GM18511 (cell line): ENCODE data around the gene SLC30A1.
"Not testable (repeated sequence)": the region's sequence is repeated elsewhere in the genome, so short reads cannot be mapped to it uniquely, and the experiment has no call there.

ENCODE experiments used
- ATAC-seq: cut with Tn5 transposase; IDR thresholded peaks from one replicate; pipeline ENCODE4 v1.9.1; 2021; ENCODE audit warnings: mild to moderate bottlenecking, moderate library complexity; ENCODE audit not compliant: unreplicated experiment

SLC30A1 gene, protein sequence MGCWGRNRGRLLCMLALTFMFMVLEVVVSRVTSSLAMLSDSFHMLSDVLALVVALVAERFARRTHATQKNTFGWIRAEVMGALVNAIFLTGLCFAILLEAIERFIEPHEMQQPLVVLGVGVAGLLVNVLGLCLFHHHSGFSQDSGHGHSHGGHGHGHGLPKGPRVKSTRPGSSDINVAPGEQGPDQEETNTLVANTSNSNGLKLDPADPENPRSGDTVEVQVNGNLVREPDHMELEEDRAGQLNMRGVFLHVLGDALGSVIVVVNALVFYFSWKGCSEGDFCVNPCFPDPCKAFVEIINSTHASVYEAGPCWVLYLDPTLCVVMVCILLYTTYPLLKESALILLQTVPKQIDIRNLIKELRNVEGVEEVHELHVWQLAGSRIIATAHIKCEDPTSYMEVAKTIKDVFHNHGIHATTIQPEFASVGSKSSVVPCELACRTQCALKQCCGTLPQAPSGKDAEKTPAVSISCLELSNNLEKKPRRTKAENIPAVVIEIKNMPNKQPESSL

GRCh38 chr1:211578640-211579439, at the start of gene SLC30A1:
Gene SLC30A1, minus strand, starts transcription at chr1:211579161. Its CDS starts 549 bp downstream, at chr1:211578612.
- ATAC-seq: peak; percentile 84

DNA sequence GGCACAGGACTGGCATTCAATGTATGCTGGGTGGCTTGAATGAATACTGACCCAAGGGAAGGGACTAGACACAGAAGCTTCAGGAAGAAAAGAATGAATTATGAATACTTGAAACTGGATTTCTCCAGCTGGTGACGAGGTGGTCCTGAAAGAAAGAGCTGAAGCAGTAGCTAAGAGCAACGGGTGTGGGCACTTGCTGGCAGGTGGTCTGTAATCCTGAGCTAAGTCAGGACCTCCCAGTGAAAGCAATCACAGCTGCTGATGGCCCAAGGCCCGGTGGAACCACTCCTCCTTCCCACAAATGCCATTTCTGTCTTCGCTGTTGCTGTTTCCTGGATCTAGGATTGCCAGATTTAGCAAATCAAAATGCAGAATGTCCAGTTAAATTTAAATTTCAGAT, 49.5 kb upstream of the SLC30A1 start:
- no peak for ATAC-seq

DNA sequence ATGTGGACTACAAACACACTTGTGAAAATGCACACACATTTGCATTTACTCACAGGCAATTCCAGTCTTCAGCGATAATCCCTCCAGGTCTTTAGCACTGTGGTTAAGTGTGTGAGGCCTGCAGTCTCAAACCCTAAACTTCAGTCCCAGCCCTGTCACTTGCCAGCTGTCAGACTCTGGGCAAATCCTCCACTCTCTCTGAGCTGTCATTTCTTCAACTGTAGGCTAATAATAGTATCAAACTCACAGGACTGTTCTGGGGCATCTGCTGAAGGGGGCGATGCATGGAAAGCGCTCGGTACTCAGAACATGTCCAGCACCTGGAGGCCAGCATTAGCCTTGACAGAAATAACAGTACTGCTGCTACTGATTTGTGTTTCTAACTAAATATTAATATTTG, 48.3 kb upstream of the SLC30A1 start:
- no peak for ATAC-seq

GRCh38 chr1:211625866-211626265, 46.9 kb upstream of the SLC30A1 start:
- ATAC-seq: not testable (repeated sequence)

GRCh38 chr1:211625040-211625439, 46.1 kb upstream of the SLC30A1 start:
- no peak for ATAC-seq

DNA sequence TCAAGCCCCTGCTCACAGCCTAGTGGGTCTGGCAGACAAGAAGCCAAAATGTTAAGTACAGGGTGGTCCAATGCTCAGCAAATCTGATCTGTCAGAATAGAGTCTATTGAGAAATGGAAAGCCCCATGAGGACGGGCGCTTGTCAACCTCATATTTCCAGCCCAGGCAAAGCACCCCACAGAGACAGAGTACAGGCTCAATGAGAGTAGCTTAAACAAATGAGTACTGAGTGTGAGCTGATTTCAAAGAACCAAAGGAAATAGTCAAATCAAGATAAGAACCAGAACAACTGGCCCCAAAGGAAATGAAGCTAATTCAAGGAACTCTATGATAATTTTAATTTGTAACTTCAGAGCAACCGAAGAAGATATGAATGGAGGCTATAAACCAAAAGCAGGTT, 44.6 kb upstream of the SLC30A1 start:
- ATAC-seq: no peak

- no peak for ATAC-seq
Measured at GRCh38 chr1:211621447-211622198, 42.7 kb upstream of the SLC30A1 start.

- no peak for ATAC-seq
Measured at GRCh38 chr1:211620097-211620496, 41.1 kb upstream of the SLC30A1 start.

DNA sequence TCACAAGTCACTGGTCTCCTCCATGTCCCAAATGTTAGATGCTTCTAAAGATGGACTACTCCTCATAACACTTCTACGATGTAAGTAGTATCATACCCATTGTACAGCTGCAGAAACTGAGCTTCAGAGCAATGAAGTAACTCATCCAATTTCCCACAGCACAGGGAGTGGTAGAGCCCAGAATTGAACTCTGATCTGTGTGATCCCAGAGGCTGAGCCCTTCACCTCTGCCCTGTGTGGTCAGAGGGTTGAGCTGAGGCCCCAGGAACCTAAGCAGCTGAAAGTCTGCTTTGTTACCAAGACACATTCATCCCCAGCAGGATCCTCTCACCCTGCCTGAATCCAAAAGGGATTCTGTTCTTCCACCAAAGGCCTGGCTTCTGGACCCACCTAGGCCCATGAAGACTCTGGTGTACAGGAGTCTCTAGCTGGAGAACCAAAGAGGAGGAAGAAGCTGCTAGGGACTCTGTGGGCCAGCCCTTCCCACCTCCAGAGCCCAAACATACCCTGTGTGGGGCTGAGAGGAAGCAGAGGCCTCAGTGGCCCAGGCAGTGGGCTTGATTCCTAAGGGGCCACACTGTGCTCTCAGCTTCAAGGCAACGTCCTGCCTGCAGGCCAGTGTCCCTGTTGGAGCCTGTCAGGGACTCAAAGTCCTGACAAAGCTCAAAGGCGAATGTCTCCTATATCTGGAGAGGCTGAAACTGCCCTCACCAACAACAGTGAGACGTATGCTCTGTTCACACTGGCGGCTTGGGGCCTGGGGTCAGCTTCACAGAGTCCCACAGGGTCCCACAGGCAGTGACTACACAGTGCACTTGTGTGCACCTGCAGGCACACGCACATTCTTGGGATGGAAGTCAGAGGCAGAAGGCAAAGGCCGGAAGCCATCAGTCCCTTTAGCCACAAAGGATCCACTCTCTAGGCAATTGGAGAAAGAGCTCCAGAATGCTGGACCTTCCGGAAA, 40.4 kb upstream of the SLC30A1 start:
- ATAC-seq: no peak

GRCh38 chr1:211616965-211617297, 38.0 kb upstream of the SLC30A1 start:
- no peak for ATAC-seq

- ATAC-seq: no peak
Measured at GRCh38 chr1:211616231-211616964, 37.4 kb upstream of the SLC30A1 start.

- no peak for ATAC-seq
Measured at GRCh38 chr1:211614615-211615014, 35.7 kb upstream of the SLC30A1 start.

DNA sequence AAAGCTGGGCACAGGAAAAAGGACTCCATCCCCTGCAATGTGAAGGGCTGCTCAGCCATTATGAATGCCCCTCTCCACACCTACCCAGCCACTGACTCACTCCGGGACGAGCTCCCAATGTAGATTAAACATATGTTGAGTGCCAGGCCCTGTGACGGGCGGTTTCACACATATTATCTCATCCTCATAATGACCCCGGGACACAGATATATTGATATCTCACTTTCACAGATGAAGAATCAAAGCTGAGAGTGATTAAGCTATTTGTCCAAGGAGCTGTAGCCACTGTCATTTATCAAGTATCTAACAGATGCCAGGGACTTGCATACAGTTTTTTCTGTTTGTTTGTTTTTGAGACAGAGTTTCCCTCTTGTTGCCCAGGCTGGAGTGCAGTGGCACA, 35.0 kb upstream of the SLC30A1 start:
- no peak for ATAC-seq

- no peak for ATAC-seq
Measured at GRCh38 chr1:211613108-211613947, 34.4 kb upstream of the SLC30A1 start.

DNA sequence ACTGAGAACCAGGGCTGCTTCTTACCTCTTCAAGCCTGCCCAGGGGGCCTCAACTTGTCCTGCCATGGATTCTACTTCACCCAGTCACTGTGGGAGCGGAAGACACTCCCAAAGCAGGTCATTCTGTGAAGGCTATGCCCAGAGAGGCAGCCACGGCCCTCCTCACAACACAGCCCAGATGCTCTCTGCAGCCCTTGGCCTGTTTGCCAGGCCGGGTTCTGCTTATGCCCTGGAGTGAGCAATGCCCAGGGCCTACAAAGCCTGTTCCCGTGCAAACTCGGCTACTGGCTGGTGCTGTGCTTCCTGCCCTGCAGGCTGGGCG, 33.8 kb upstream of the SLC30A1 start:
- no peak for ATAC-seq

DNA sequence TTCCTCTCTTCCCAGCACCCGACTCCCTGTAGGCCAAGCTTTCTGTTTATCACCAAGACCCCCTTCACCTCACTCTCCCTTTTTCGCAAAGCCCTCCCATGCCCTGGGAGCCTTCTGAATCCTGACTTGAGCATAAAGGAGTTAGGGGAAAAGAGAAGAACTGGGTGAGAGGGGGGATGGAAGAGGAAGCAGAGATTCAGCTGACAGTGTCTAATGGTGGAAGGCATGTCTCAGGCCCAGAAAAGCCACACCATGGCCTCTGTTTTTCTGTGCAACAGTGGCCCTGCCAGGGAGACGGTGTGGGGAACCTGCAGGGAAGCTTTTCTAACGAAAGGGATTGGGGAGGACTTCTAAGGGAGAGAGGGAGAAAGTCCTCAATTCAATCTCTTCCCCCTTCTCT, 32.9 kb upstream of the SLC30A1 start:
- no peak for ATAC-seq

- ATAC-seq: no peak
Measured at GRCh38 chr1:211610779-211611556, 32.0 kb upstream of the SLC30A1 start.
